CD14-positive monocyte (primary cell): ENCODE measurements around the gene MAPK1. TPM values are rescaled to one million over a fixed set of nuclear protein-coding genes. Genes with fewer than 3 reads are reported as not detected.

ENCODE experiments used
- DNase-seq, 3 donors: peaks; one replicate each; pipeline ENCODE4 v3.0.0-alpha.2; 2011 to 2022
- H2AFZ ChIP-seq: 2 replicates; pipeline ENCODE4 v1.6.0; 2012; ENCODE audit warnings: mild to moderate bottlenecking, low read depth, low read length, inconsistent platforms; ENCODE audit not compliant: insufficient read depth, poor library complexity, severe bottlenecking
- H3K27ac ChIP-seq, 2 donors: 1 replicate in 1 of 2; 2 replicates in 1 of 2; pipeline ENCODE4 v1.5.1; 2012 to 2013; ENCODE audit warnings: low read length in 2 of 2, control low read depth in 1 of 2, inconsistent platforms in 1 of 2, low read depth in 1 of 2, mild to moderate bottlenecking in 1 of 2
- H3K27me3 ChIP-seq, 2 donors: one replicate each; pipeline versions ENCODE4 v1.6.0 to v1.6.1; 2011 to 2013; ENCODE audit warnings: low read length in 2 of 2; ENCODE audit not compliant: control insufficient read depth in 2 of 2, insufficient read depth in 2 of 2
- H3K36me3 ChIP-seq, 2 donors: replicated peaks in 1 of 2; 1 replicate in 1 of 2; 2 replicates in 1 of 2; pipeline versions ENCODE4 v1.5.1 to v1.6.1; 2012 to 2013; ENCODE audit warnings: low read length in 2 of 2, control low read depth in 1 of 2, inconsistent platforms in 1 of 2, mild to moderate bottlenecking in 1 of 2; ENCODE audit not compliant: insufficient read depth in 2 of 2, control insufficient read depth in 1 of 2
- H3K4me1 ChIP-seq, 2 donors: 1 replicate in 1 of 2; 2 replicates in 1 of 2; pipeline versions ENCODE4 v1.5.1 to v1.6.1; 2012 to 2013; ENCODE audit warnings: low read length in 2 of 2, control low read depth in 1 of 2, inconsistent platforms in 1 of 2, mild to moderate bottlenecking in 1 of 2, moderate library complexity in 1 of 2; ENCODE audit not compliant: insufficient read depth in 2 of 2, control insufficient read depth in 1 of 2
- H3K4me2 ChIP-seq: replicated peaks from 2 replicates; pipeline ENCODE3; 2012; ENCODE audit warnings: low read length, moderate library complexity, mild to moderate bottlenecking; ENCODE audit not compliant: poor library complexity, severe bottlenecking; ENCODE audit errors: extremely low read depth
- H3K4me3 ChIP-seq, 3 experiments: fragments of 200-600 bp in 1 of 3; sonication (generic) in 1 of 3; replicated peaks in 1 of 3; 1 replicate in 2 of 3; 2 replicates in 1 of 3; pipeline ENCODE4 v1.5.1; 2011 to 2013; ENCODE audit warnings: low read length in 3 of 3, mild to moderate bottlenecking in 3 of 3, control low read depth in 2 of 3, low read depth in 2 of 3, inconsistent platforms in 1 of 3, moderate library complexity in 1 of 3
- H3K79me2 ChIP-seq: 2 replicates; pipeline ENCODE4 v1.6.0; 2012; ENCODE audit warnings: mild to moderate bottlenecking, control low read depth, inconsistent platforms, low read length, moderate library complexity; ENCODE audit not compliant: insufficient read depth
- H3K9ac ChIP-seq: 2 replicates; pipeline ENCODE4 v1.6.0; 2017; ENCODE audit warnings: low read length, mild to moderate bottlenecking; ENCODE audit not compliant: insufficient read depth, poor library complexity, severe bottlenecking
- H3K9me3 ChIP-seq, 2 donors: replicated peaks in 1 of 2; 1 replicate in 1 of 2; 2 replicates in 1 of 2; pipeline versions ENCODE4 v1.5.1 to v1.6.1; 2012 to 2013; ENCODE audit warnings: low read length in 2 of 2, control low read depth in 1 of 2; ENCODE audit not compliant: control insufficient read depth in 1 of 2, insufficient read depth in 1 of 2
- H4K20me1 ChIP-seq: 2 replicates; pipeline ENCODE4 v1.6.0; 2012; ENCODE audit warnings: mild to moderate bottlenecking, low read length, control low read depth, moderate library complexity; ENCODE audit not compliant: insufficient read depth
- H3K27ac Mint-ChIP-seq, 7 donors: one replicate each; pipeline ENCODE4 v1.8.0; 2020; ENCODE audit warnings: mild to moderate bottlenecking in 7 of 7, mixed read lengths in 7 of 7, moderate library complexity in 6 of 7, inconsistent platforms in 2 of 7
- H3K27me3 Mint-ChIP-seq, 3 donors: one replicate each; pipeline ENCODE4 v1.8.0; 2021 to 2022; ENCODE audit warnings: low read depth in 3 of 3, mild to moderate bottlenecking in 3 of 3, mixed read lengths in 3 of 3, moderate library complexity in 3 of 3, inconsistent platforms in 1 of 3
- H3K36me3 Mint-ChIP-seq, 2 donors: one replicate each; pipeline ENCODE4 v1.8.0; 2020; ENCODE audit warnings: mixed read lengths in 2 of 2, inconsistent platforms in 1 of 2, mild to moderate bottlenecking in 1 of 2
- H3K4me1 Mint-ChIP-seq: one replicate; pipeline ENCODE4 v1.8.0; 2020; ENCODE audit warnings: mild to moderate bottlenecking, mixed read lengths
- H3K4me3 Mint-ChIP-seq, 2 donors: one replicate each; pipeline ENCODE4 v1.8.0; 2020; ENCODE audit warnings: mild to moderate bottlenecking in 2 of 2, mixed read lengths in 2 of 2, moderate library complexity in 1 of 2
- H3K9me3 Mint-ChIP-seq, 7 donors: one replicate each; pipeline ENCODE4 v1.8.0; 2020 to 2022; ENCODE audit warnings: mixed read lengths in 7 of 7, mild to moderate bottlenecking in 6 of 7, moderate library complexity in 6 of 7, inconsistent platforms in 2 of 7
- WGBS: methylation state at CpG from one replicate; pipeline ENCODE4 v1.1.5; 2013; ENCODE audit warnings: missing lambda C conversion rate; ENCODE audit not compliant: insufficient coverage; 5-methylcytosine and 5-hydroxymethylcytosine counted together
- intact Hi-C, 2 donors: fragments of 100-400 bp; cut with micrococcal nuclease; formaldehyde crosslinking; loops; one replicate each; pipeline versions ENCODE4 v1.15.0 to v1.15.1; 2023
- polyA plus RNA-seq, 3 donors: library from polyadenylated mRNA; depleted of rRNA in 1 of 3; unstranded in 2 of 3; stranded (reverse) in 1 of 3; fragments of 300-500 nt in 2 of 3; fragments of >200 nt in 1 of 3; fragmentation: Illumina TruSeq in 2 of 3; gene quantifications; 1 replicate in 2 of 3; 2 replicates in 1 of 3; pipeline ENCODE4 v1.2.3, GENCODE V29; 2012 to 2021
- TF ChIP-seq, protein P1 (sequence below): fragments of 200-600 bp; IDR thresholded peaks from one replicate; pipeline ENCODE4 v1.8.0; 2022; ENCODE audit warnings: antibody characterized with exemption, mild to moderate bottlenecking

MAPK1 gene
- polyA plus RNA-seq, 3 donors = 47.0 to 148 (median 118) TPM

DNA sequence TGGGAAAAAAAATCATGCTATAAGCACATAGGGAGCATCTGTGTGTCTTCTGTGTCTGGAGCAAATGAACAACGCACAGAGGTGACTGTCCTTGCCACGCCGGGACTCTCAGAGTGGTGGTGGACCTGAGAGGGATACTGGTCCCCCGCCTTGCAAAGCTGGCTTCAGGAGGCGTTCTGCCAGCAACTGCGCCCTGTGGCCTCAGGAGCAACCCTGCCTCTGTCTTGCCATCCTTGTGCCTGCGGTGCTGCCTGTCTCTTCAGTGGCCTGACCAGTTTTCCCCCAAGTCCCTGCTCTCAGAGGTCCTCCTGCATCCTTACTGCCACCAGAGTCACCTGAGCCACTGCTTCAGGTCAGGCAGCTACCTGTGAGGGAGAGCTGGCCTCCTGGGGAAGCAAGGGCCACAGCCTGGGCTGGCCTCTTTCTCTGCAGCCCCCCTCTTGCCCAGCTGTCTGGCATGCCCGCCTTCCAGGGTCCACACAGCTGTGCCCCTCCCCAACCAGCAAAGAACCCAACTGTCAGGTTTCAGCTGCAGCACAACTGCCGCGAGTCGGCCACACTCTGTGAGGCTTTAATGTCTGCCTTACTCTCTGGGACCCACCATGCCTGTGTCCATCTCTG, 101.4 kb downstream of the MAPK1 start:
- H3K36me3 Mint-ChIP-seq = peaks cover 90 to 95% of the 10 kb centered on the region in 2 donors
- Histone ChIP-seq H3K4me3 (no peak overlapping the region), H3K9ac (no peak overlapping the region), H2AFZ (no peak overlapping the region), H3K4me2 (no peak overlapping the region), H4K20me1 (peaks cover 69% of the 10 kb centered on the region), H3K27me3 (no peaks in the 10 kb centered on the region), H3K9me3 (no peaks in the 10 kb centered on the region), H3K27ac (no peak overlapping the region), H3K4me1 (no peaks in the 10 kb centered on the region), H3K79me2 (no peaks in the 10 kb centered on the region), H3K36me3 (peaks cover 94 to 100% of the 10 kb centered on the region in 2 donors)
- TF ChIP-seq, protein P1, sequence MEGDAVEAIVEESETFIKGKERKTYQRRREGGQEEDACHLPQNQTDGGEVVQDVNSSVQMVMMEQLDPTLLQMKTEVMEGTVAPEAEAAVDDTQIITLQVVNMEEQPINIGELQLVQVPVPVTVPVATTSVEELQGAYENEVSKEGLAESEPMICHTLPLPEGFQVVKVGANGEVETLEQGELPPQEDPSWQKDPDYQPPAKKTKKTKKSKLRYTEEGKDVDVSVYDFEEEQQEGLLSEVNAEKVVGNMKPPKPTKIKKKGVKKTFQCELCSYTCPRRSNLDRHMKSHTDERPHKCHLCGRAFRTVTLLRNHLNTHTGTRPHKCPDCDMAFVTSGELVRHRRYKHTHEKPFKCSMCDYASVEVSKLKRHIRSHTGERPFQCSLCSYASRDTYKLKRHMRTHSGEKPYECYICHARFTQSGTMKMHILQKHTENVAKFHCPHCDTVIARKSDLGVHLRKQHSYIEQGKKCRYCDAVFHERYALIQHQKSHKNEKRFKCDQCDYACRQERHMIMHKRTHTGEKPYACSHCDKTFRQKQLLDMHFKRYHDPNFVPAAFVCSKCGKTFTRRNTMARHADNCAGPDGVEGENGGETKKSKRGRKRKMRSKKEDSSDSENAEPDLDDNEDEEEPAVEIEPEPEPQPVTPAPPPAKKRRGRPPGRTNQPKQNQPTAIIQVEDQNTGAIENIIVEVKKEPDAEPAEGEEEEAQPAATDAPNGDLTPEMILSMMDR = no peak
- no peaks in the 10 kb centered on the region for H3K4me1 Mint-ChIP-seq
- H3K4me3 Mint-ChIP-seq = no peak overlapping the region
- peak overlapping the region in 4 of 7 donors; percentile 31 to 65 (median 46) for H3K27ac Mint-ChIP-seq
- no peaks in the 10 kb centered on the region for H3K9me3 Mint-ChIP-seq
- H3K27me3 Mint-ChIP-seq = peaks cover 0 to 3% (median 2%) of the 10 kb centered on the region in 3 donors
- intact Hi-C loops = no loop called here
- WGBS = 97% methylated on average over 10 of the region's 11 CpGs
- DNase-seq = no peak

DNA sequence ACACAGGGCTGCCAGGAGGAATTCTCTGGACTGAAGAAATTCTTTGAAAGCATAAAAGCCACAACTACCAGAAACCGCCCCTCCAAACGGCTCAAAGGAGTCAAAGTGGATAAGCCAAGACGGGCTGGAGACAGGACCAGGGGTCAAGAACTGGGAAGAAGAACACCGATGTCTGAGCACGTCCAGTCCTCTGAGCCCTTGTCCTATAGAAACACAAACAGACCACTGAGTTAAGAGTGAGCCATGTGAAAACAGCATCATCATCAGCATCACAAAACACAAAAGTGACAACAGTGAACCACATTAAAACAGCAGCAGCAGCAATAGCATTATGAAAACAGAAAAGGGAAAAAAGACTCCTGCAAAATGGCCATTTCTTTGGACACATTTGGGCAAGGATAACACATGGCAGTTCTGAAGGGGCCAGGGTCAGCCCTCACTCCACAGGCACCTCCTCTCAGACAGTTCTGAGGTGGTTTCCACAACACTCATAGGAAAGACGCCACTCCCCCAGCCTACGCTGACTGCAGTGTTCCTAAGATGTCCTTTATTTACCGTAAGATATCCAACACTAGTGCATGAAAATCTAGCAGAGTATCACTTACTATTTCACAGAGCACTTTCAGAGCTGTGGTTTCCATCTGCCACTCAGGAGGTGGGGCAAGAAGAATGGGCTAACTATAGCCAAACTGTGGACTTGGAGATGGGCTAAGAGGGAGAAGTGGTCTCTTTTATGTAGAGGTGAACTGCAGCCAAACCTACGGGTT, 103.2 kb downstream of the MAPK1 start:
- H3K4me1 ChIP-seq = no peaks in the 10 kb centered on the region
- Mint-ChIP-seq H3K9me3 (no peaks in the 10 kb centered on the region), H3K27ac (peak overlapping the region in 2 of 7 donors; percentile 36 to 62), H3K4me3 (no peak overlapping the region), H3K36me3 (peaks cover 84 to 89% of the 10 kb centered on the region in 2 donors), H3K4me1 (no peaks in the 10 kb centered on the region), H3K27me3 (peaks cover 0 to 2% (median 1%) of the 10 kb centered on the region in 3 donors)
- H3K4me3 ChIP-seq = no peak overlapping the region
- H3K27me3 ChIP-seq = no peaks in the 10 kb centered on the region
- H3K27ac ChIP-seq = peak overlapping the region in 1 of 2 donors; percentile 22
- H3K4me2 ChIP-seq = no peak overlapping the region
- 100% methylated on average over 2 of the region's 9 CpGs for WGBS
- no peak for DNase-seq
- no peaks in the 10 kb centered on the region for H3K79me2 ChIP-seq
- no peaks in the 10 kb centered on the region for H3K9me3 ChIP-seq
- intact Hi-C loops = no loop called here
- H4K20me1 ChIP-seq = peaks cover 80% of the 10 kb centered on the region
- TF ChIP-seq, protein P1 = no peak
- H3K36me3 ChIP-seq = peaks cover 96 to 100% of the 10 kb centered on the region in 2 donors
- no peak overlapping the region for H3K9ac ChIP-seq
- H2AFZ ChIP-seq = no peak overlapping the region
